Measurements from ENCODE around the gene PODXL2. TPM values are rescaled to one million over a fixed set of nuclear protein-coding genes. Genes with fewer than 3 reads are reported as not detected.

Gene PODXL2
- total RNA-seq, 1 donor from 2014 or later = 5.7 TPM

GRCh38 chr3:127646501-127647046 lies 17.6 kb downstream of the PODXL2 start:
- Mint-ChIP-seq H3K4me1 (ENCODE audit: unreplicated experiment) (no peaks in the 10 kb centered on the region), H3K36me3 (ENCODE audit: unreplicated experiment) (no peaks in the 10 kb centered on the region), H3K9me3 (ENCODE audit: unreplicated experiment) (no peaks in the 10 kb centered on the region), H3K4me3 (ENCODE audit: unreplicated experiment) (no peak overlapping the region), H3K27ac (ENCODE audit: unreplicated experiment) (no peak overlapping the region), H3K27me3 (ENCODE audit: unreplicated experiment) (no peaks in the 10 kb centered on the region)
- DNase-seq (ENCODE audit: extremely low spot score, unreplicated experiment) = no peak
- no peak for TF ChIP-seq CTCF (IDR thresholded peaks at IDR 0.05)

- Mint-ChIP-seq H3K4me1 (ENCODE audit: unreplicated experiment) (no peaks in the 10 kb centered on the region), H3K27ac (ENCODE audit: unreplicated experiment) (no peak overlapping the region), H3K4me3 (ENCODE audit: unreplicated experiment) (no peak overlapping the region), H3K36me3 (ENCODE audit: unreplicated experiment) (no peaks in the 10 kb centered on the region), H3K27me3 (ENCODE audit: unreplicated experiment) (no peaks in the 10 kb centered on the region), H3K9me3 (ENCODE audit: unreplicated experiment) (no peaks in the 10 kb centered on the region)
- DNase-seq (ENCODE audit: extremely low spot score, unreplicated experiment) = no peak
- TF ChIP-seq CTCF (IDR thresholded peaks at IDR 0.05) = no peak
These were observed 18.3 kb downstream of the PODXL2 start for GRCh38 chr3:127647166-127647844.

- Mint-ChIP-seq H3K4me1 (ENCODE audit: unreplicated experiment) (peaks cover under 1% of the 10 kb centered on the region), H3K9me3 (ENCODE audit: unreplicated experiment) (no peaks in the 10 kb centered on the region), H3K27me3 (ENCODE audit: unreplicated experiment) (no peaks in the 10 kb centered on the region), H3K27ac (ENCODE audit: unreplicated experiment) (no peak overlapping the region), H3K4me3 (ENCODE audit: unreplicated experiment) (no peak overlapping the region), H3K36me3 (ENCODE audit: unreplicated experiment) (no peaks in the 10 kb centered on the region)
- no peak for TF ChIP-seq CTCF (IDR thresholded peaks at IDR 0.05)
- no peak for DNase-seq (ENCODE audit: extremely low spot score, unreplicated experiment)
These were observed 18.8 kb downstream of the PODXL2 start for GRCh38 chr3:127647845-127648204.

GRCh38 chr3:127650236-127650635 lies 21.3 kb downstream of the PODXL2 start:
- H3K4me1 Mint-ChIP-seq (ENCODE audit: unreplicated experiment) = peaks cover 21% of the 10 kb centered on the region
- no peaks in the 10 kb centered on the region for H3K27me3 Mint-ChIP-seq (ENCODE audit: unreplicated experiment)
- DNase-seq (ENCODE audit: extremely low spot score, unreplicated experiment) = no peak
- H3K4me3 Mint-ChIP-seq (ENCODE audit: unreplicated experiment) = no peak overlapping the region
- no peaks in the 10 kb centered on the region for H3K9me3 Mint-ChIP-seq (ENCODE audit: unreplicated experiment)
- H3K36me3 Mint-ChIP-seq (ENCODE audit: unreplicated experiment) = no peaks in the 10 kb centered on the region
- no peak for TF ChIP-seq CTCF (IDR thresholded peaks at IDR 0.05)
- H3K27ac Mint-ChIP-seq (ENCODE audit: unreplicated experiment) = no peak overlapping the region

GRCh38 chr3:127651516-127652172 lies 22.7 kb downstream of the PODXL2 start:
- Mint-ChIP-seq H3K9me3 (ENCODE audit: unreplicated experiment) (no peaks in the 10 kb centered on the region), H3K27me3 (ENCODE audit: unreplicated experiment) (no peaks in the 10 kb centered on the region), H3K4me3 (ENCODE audit: unreplicated experiment) (no peak overlapping the region), H3K4me1 (ENCODE audit: unreplicated experiment) (peaks cover 31% of the 10 kb centered on the region), H3K27ac (ENCODE audit: unreplicated experiment) (no peak overlapping the region), H3K36me3 (ENCODE audit: unreplicated experiment) (no peaks in the 10 kb centered on the region)
- TF ChIP-seq CTCF (IDR thresholded peaks at IDR 0.05) = no peak
- DNase-seq (ENCODE audit: extremely low spot score, unreplicated experiment) = no peak
